ENCODE data around the gene CWH43. TPM values are rescaled to one million over a fixed set of nuclear protein-coding genes. Genes with fewer than 3 reads are reported as not detected.

CWH43 gene
- total RNA-seq, 4 donors from 2014 or later = 5.3 to 27.4 (median 18.8) TPM

DNA sequence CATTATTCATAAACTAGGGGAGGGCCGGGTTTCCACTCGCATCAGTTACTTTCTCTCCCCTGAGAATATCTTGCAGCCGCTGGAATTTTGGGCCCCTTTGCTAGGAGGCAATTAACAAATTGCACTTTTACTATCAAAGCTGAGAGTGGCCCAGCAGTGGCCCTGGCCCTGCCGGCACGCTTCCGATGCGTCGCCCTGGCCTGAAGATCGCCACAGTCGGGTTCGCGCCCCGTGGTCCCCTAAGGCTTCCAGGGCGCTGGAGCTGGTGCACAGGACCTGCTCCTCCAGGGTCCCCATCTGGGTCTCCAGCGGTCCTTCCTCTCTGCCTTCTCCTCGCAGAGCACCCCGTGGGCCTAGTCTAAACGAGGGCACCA lies 486 bp upstream of the CWH43 start:
- Histone ChIP-seq H3K9me3 (no peaks in the 10 kb centered on the region), H3K27ac (no peak overlapping the region), H3K4me3 (replicated peaks in 1 of 3) (peak overlapping the region; percentile 19 to 48 (median 41)), H3K27me3 (no peaks in the 10 kb centered on the region), H3K36me3 (no peaks in the 10 kb centered on the region), H3K4me1 (peaks cover 4 to 18% of the 10 kb centered on the region in 2 donors)
- DNase-seq = no peak
- 38 to 45% methylated on average over 9 to 17 of the region's 18 CpGs for WGBS, 2 donors
- TF ChIP-seq, protein P1, sequence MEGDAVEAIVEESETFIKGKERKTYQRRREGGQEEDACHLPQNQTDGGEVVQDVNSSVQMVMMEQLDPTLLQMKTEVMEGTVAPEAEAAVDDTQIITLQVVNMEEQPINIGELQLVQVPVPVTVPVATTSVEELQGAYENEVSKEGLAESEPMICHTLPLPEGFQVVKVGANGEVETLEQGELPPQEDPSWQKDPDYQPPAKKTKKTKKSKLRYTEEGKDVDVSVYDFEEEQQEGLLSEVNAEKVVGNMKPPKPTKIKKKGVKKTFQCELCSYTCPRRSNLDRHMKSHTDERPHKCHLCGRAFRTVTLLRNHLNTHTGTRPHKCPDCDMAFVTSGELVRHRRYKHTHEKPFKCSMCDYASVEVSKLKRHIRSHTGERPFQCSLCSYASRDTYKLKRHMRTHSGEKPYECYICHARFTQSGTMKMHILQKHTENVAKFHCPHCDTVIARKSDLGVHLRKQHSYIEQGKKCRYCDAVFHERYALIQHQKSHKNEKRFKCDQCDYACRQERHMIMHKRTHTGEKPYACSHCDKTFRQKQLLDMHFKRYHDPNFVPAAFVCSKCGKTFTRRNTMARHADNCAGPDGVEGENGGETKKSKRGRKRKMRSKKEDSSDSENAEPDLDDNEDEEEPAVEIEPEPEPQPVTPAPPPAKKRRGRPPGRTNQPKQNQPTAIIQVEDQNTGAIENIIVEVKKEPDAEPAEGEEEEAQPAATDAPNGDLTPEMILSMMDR (IDR thresholded peaks at IDR 0.05) = no peak
- no peak for TF ChIP-seq POLR2A (IDR thresholded peaks at IDR 0.05)
- intact Hi-C loops (cut with DNase I) = no loop called here

DNA sequence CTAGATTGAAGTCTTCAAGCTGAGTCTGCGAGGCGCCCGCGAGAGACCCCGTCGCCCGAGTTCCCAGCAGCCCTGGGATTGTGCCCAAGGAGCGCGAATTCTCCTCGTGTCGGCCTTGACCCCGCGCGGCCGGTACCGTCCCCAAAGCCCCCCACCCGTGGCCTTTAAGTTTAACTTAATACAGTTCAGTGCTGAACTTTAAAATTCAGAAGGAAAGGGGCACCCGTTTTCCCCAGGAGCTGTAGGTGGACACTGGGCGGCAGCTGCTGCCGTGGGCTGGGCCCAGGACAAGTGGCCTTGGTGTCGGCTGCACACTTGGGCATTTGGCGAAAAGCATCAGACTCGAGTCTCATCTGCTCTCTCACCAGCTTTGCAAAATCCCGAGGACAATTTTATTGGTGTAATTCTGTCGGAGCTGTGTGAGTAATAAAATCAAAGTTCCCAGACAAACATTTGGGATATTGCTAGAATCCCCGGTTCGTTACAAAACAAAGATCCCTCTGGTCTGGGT lies 634 bp downstream of the CWH43 start:
- peak in 1 of 2 donors; percentile 28 for DNase-seq
- WGBS, 2 donors = 27 to 41% methylated on average over 18 to 22 of the region's 27 CpGs
- intact Hi-C loops (cut with DNase I) = no loop called here

GRCh38 chr4:48989461-48990203 lies 3.6 kb downstream of the CWH43 start:
- peaks cover 4 to 18% of the 10 kb centered on the region in 2 donors for H3K4me1 ChIP-seq
- intact Hi-C loops (cut with DNase I) = no loop called here
- H3K36me3 ChIP-seq = no peaks in the 10 kb centered on the region
- 82 to 89% methylated on average over 5 of the region's 5 CpGs for WGBS, 2 donors
- TF ChIP-seq, protein P1 (IDR thresholded peaks at IDR 0.05) = no peak
- TF ChIP-seq POLR2A (IDR thresholded peaks at IDR 0.05) = no peak
- no peak overlapping the region for H3K4me3 ChIP-seq (replicated peaks in 1 of 3)
- DNase-seq = no peak
- H3K27ac ChIP-seq = no peak overlapping the region
- H3K27me3 ChIP-seq = no peaks in the 10 kb centered on the region
- no peaks in the 10 kb centered on the region for H3K9me3 ChIP-seq

More for the DNA sequence above, 634 bp downstream of the CWH43 start:
- Histone ChIP-seq H3K4me3 (replicated peaks in 1 of 3) (peak overlapping the region in 2 of 3 donors; percentile 41 to 48), H3K9me3 (no peaks in the 10 kb centered on the region), H3K36me3 (no peaks in the 10 kb centered on the region), H3K4me1 (peaks cover 4 to 18% of the 10 kb centered on the region in 2 donors), H3K27ac (peak overlapping the region in 1 of 3 donors; percentile 22), H3K27me3 (no peaks in the 10 kb centered on the region)
- TF ChIP-seq, protein P1 (IDR thresholded peaks at IDR 0.05) = no peak
- no peak for TF ChIP-seq POLR2A (IDR thresholded peaks at IDR 0.05)

DNA sequence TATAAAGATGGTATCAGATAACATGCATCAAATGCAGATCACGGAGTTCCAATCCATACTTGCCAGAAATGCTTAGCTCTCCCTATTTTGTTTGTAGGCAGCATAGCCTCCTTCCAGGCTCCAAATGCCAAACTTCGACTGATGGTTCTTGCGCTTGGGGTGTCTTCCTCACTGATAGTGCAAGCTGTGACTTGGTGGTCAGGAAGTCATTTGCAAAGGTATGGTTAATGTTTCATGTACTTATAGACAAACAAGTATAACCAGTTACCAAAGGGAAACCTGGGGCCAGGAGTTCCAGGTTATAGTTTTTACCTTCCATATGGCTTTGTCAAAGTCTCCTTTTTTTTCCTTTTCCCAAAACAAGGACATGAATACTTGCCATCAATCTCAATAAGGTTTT lies 5.3 kb downstream of the CWH43 start:
- Histone ChIP-seq H3K9me3 (no peaks in the 10 kb centered on the region), H3K4me1 (peaks cover 4 to 13% of the 10 kb centered on the region in 2 donors), H3K27ac (no peak overlapping the region), H3K27me3 (no peaks in the 10 kb centered on the region), H3K36me3 (no peaks in the 10 kb centered on the region), H3K4me3 (replicated peaks in 1 of 3) (no peak overlapping the region)
- intact Hi-C loops (cut with DNase I) = no loop called here
- no peak for DNase-seq
- 92% methylated on average over 3 of the region's 3 CpGs for WGBS, 2 donors
- TF ChIP-seq, protein P1 (IDR thresholded peaks at IDR 0.05) = no peak
- no peak for TF ChIP-seq POLR2A (IDR thresholded peaks at IDR 0.05)

GRCh38 chr4:48997962-48998361 lies 11.9 kb downstream of the CWH43 start:
- 82 to 89% methylated on average over 3 of the region's 3 CpGs for WGBS, 2 donors
- Histone ChIP-seq H3K9me3 (no peaks in the 10 kb centered on the region), H3K4me3 (replicated peaks in 1 of 3) (no peak overlapping the region), H3K27ac (no peak overlapping the region), H3K4me1 (no peaks in the 10 kb centered on the region), H3K36me3 (no peaks in the 10 kb centered on the region), H3K27me3 (no peaks in the 10 kb centered on the region)
- no peak for DNase-seq
- TF ChIP-seq, protein P1 (IDR thresholded peaks at IDR 0.05) = no peak
- TF ChIP-seq POLR2A (IDR thresholded peaks at IDR 0.05) = no peak
- intact Hi-C loops (cut with DNase I) = no loop called here
